ENCODE data around the gene BAIAP2L2.

BAIAP2L2 gene

GRCh38 chr22:38125038-38125610 lies 14.6 kb upstream of the BAIAP2L2 start:
- no peak for TF ChIP-seq SIN3A (IDR thresholded peaks at IDR 0.05; ENCODE audit: borderline replicate concordance, insufficient read depth, low read length)
- no peak for TF ChIP-seq POLR2AphosphoS5 (IDR thresholded peaks at IDR 0.05; ENCODE audit: low read depth, low read length)
- no peak for TF ChIP-seq REST (IDR thresholded peaks at IDR 0.05; ENCODE audit: insufficient read depth in 1 of 2, low read depth in 2 of 2, low read length in 2 of 2)
- TF ChIP-seq FOXP2 (optimal IDR thresholded peaks at IDR 0.05; ENCODE audit: borderline replicate concordance, extremely low read depth, extremely low read length, insufficient read depth) = no peak
- TF ChIP-seq TAF1 (IDR thresholded peaks at IDR 0.05; ENCODE audit: borderline replicate concordance, insufficient read depth, low read length) = no peak

- TF ChIP-seq POLR2AphosphoS5 (IDR thresholded peaks at IDR 0.05; ENCODE audit: low read depth, low read length) (no peak), SIN3A (IDR thresholded peaks at IDR 0.05; ENCODE audit: borderline replicate concordance, insufficient read depth, low read length) (no peak), TAF1 (IDR thresholded peaks at IDR 0.05; ENCODE audit: borderline replicate concordance, insufficient read depth, low read length) (no peak), REST (IDR thresholded peaks at IDR 0.05; ENCODE audit: insufficient read depth in 1 of 2, low read depth in 2 of 2, low read length in 2 of 2) (no peak), FOXP2 (optimal IDR thresholded peaks at IDR 0.05; ENCODE audit: borderline replicate concordance, extremely low read depth, extremely low read length, insufficient read depth) (no peak)
Observed at GRCh38 chr22:38124236-38124974, 13.9 kb upstream of the BAIAP2L2 start.

- TF ChIP-seq FOXP2 (optimal IDR thresholded peaks at IDR 0.05; ENCODE audit: borderline replicate concordance, extremely low read depth, extremely low read length, insufficient read depth) = no peak
- no peak for TF ChIP-seq SIN3A (IDR thresholded peaks at IDR 0.05; ENCODE audit: borderline replicate concordance, insufficient read depth, low read length)
Observed at GRCh38 chr22:38122616-38123015, 12.1 kb upstream of the BAIAP2L2 start.

GRCh38 chr22:38120359-38121110 lies 10.1 kb upstream of the BAIAP2L2 start:
- TF ChIP-seq SIN3A (IDR thresholded peaks at IDR 0.05; ENCODE audit: borderline replicate concordance, insufficient read depth, low read length) (no peak), TAF1 (IDR thresholded peaks at IDR 0.05; ENCODE audit: borderline replicate concordance, insufficient read depth, low read length) (no peak), REST (IDR thresholded peaks at IDR 0.05; ENCODE audit: insufficient read depth in 1 of 2, low read depth in 2 of 2, low read length in 2 of 2) (no peak), FOXP2 (optimal IDR thresholded peaks at IDR 0.05; ENCODE audit: borderline replicate concordance, extremely low read depth, extremely low read length, insufficient read depth) (no peak), POLR2AphosphoS5 (IDR thresholded peaks at IDR 0.05; ENCODE audit: low read depth, low read length) (no peak)

GRCh38 chr22:38118182-38118581 lies 7.7 kb upstream of the BAIAP2L2 start:
- no peak for TF ChIP-seq FOXP2 (optimal IDR thresholded peaks at IDR 0.05; ENCODE audit: borderline replicate concordance, extremely low read depth, extremely low read length, insufficient read depth)
- no peak for TF ChIP-seq REST (IDR thresholded peaks at IDR 0.05; ENCODE audit: insufficient read depth in 1 of 2, low read depth in 2 of 2, low read length in 2 of 2)
- no peak for TF ChIP-seq SIN3A (IDR thresholded peaks at IDR 0.05; ENCODE audit: borderline replicate concordance, insufficient read depth, low read length)
- TF ChIP-seq TAF1 (IDR thresholded peaks at IDR 0.05; ENCODE audit: borderline replicate concordance, insufficient read depth, low read length) = no peak
- TF ChIP-seq POLR2AphosphoS5 (IDR thresholded peaks at IDR 0.05; ENCODE audit: low read depth, low read length) = no peak

Data from PFSK-1 (cell line).